Stimulated activated naive CD8-positive, alpha-beta T cell treated with anti-CD3 and anti-CD28 coated beads, Interleukin-15, amount 100 ng/mL, for 72 hours (primary cell): Measurements from ENCODE around the gene CLCN4.

Source experiments
- ATAC-seq: fragments of 150-1000 bp; cut with Tn5 transposase; 2 replicates; pipeline ENCODE4 v1.10.0; 2021; ENCODE audit warnings: mild to moderate bottlenecking, moderate library complexity
- DNase-seq, 2 donors: peaks; one replicate each; pipeline ENCODE4 v3.0.0; 2021 to 2022
- H3K27ac Mint-ChIP-seq, 2 donors: one replicate each; pipeline ENCODE4 v1.8.0; 2022; ENCODE audit warnings: mild to moderate bottlenecking in 2 of 2, mixed read lengths in 2 of 2, moderate library complexity in 2 of 2
- H3K27me3 Mint-ChIP-seq: one replicate; pipeline ENCODE4 v1.8.0; 2022; ENCODE audit warnings: mixed read lengths
- H3K4me1 Mint-ChIP-seq: one replicate; pipeline ENCODE4 v1.8.0; 2022; ENCODE audit warnings: mild to moderate bottlenecking, mixed read lengths
- H3K4me3 Mint-ChIP-seq, 2 donors: one replicate each; pipeline ENCODE4 v1.8.0; 2022; ENCODE audit warnings: mild to moderate bottlenecking in 2 of 2, mixed read lengths in 2 of 2, moderate library complexity in 1 of 2
- H3K9me3 Mint-ChIP-seq, 2 donors: one replicate each; pipeline ENCODE4 v1.8.0; 2022; ENCODE audit warnings: mixed read lengths in 2 of 2

CLCN4 gene

DNA sequence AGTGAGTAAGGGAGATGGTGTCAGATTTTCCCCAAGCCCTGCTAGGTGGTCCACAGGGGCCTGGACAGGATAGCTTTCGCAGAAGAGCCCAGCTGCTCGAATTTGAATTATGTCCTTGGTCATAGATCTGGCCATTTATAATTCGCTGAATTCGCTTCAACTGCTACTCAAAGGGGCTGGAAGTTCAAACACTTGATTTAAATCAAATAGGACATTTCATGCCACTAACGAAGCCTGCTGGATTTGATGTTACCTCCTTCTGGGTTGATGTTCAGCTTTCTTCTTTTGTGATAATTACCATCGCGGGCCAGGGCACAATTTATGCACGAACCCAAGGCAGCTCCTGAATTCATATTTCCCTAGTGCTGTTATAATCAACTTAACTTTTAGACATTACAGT lies 67.0 kb downstream of the CLCN4 start:
- peaks cover 0 to 8% of the 10 kb centered on the region in 2 donors for H3K9me3 Mint-ChIP-seq
- DNase-seq (no peak), ATAC-seq (no peak)
- H3K4me1 Mint-ChIP-seq, result no peaks in the 10 kb centered on the region
- peaks cover 7% of the 10 kb centered on the region for H3K27me3 Mint-ChIP-seq
- H3K4me3 Mint-ChIP-seq, result no peak overlapping the region
- no peak overlapping the region for H3K27ac Mint-ChIP-seq

GRCh38 chrX:10230222-10230621 lies 73.4 kb downstream of the CLCN4 start:
- no peak overlapping the region for H3K4me3 Mint-ChIP-seq
- DNase-seq (no peak), ATAC-seq (no peak)
- H3K27ac Mint-ChIP-seq, result no peak overlapping the region
- H3K4me1 Mint-ChIP-seq, result no peaks in the 10 kb centered on the region
- H3K9me3 Mint-ChIP-seq, result peaks cover 0 to 8% of the 10 kb centered on the region in 2 donors
- H3K27me3 Mint-ChIP-seq, result peaks cover 7% of the 10 kb centered on the region

DNA sequence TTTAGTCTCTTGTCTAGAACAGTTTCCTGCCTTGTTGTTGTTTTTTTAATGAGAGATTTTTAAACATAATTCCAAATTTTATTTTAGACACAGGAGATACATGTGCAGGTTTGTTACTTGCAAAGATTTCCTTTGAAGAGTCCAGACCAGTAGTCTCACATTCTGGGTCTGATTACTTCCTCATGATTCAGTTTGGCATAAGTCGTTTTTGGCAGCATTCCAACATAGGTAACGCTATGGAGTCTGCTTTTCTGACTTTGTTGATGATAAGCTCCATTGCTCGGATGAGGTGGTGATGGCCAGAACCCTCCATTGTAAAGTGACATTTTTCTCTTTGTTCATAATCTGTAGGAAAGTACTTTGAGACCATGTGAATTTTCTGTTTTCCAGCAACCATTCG lies 74.7 kb downstream of the CLCN4 start:
- DNase-seq (no peak), ATAC-seq (no peak)
- no peak overlapping the region for H3K4me3 Mint-ChIP-seq
- H3K27me3 Mint-ChIP-seq, result peaks cover under 1% of the 10 kb centered on the region
- no peak overlapping the region for H3K27ac Mint-ChIP-seq
- H3K4me1 Mint-ChIP-seq, result no peaks in the 10 kb centered on the region
- peaks cover 0 to 1% of the 10 kb centered on the region in 2 donors for H3K9me3 Mint-ChIP-seq

DNA sequence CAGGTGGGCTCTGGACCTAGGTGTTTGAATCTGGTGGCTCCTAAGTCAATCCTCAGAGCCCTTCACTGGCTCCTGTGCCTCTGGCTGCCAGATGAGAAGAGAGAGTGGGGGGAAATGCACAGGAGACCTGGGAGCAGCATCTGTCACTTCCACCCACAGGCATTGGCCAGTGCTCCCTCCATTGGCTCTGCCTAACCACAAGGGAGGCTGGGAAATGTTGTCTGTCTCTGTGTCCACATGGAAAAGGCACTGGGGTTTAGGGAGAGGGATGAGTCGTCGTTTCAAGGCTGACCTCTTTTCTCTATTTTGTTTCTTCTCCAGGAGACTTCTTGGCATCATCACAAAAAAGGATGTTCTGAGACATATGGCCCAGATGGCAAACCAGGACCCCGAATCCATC lies 76.4 kb downstream of the CLCN4 start:
- no peak for ATAC-seq

DNA sequence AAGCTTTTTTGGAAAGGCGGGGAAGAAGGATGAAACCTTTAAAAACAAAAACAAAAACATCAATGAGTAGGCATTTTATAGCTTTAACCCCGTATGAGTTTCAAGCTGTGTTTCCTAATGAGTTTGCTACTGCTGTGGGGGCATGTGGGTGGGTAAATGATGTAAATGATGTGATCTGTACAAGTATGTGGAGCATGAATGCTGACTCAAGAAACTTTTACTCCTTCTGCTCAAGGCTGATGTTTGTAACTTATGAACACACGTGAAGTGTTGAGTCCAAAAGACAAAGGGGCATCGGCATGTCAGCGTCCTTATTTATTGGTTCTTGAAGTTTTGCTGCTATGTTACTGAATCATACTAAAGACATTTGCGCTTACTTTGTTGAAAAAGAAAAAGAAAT lies 76.9 kb downstream of the CLCN4 start:
- H3K9me3 Mint-ChIP-seq, result no peaks in the 10 kb centered on the region
- no peak for ATAC-seq
- no peak overlapping the region for H3K27ac Mint-ChIP-seq
- H3K4me3 Mint-ChIP-seq, result no peak overlapping the region
- no peaks in the 10 kb centered on the region for H3K4me1 Mint-ChIP-seq
- no peak for DNase-seq
- no peaks in the 10 kb centered on the region for H3K27me3 Mint-ChIP-seq

More for the DNA sequence above, 76.4 kb downstream of the CLCN4 start:
- Mint-ChIP-seq H3K27me3 (no peaks in the 10 kb centered on the region), H3K4me3 (no peak overlapping the region), H3K9me3 (no peaks in the 10 kb centered on the region), H3K4me1 (no peaks in the 10 kb centered on the region), H3K27ac (no peak overlapping the region)
- DNase-seq, result no peak

GRCh38 chrX:10235851-10236250 lies 79.1 kb downstream of the CLCN4 start:
- H3K4me1 Mint-ChIP-seq, result no peaks in the 10 kb centered on the region
- H3K9me3 Mint-ChIP-seq, result no peaks in the 10 kb centered on the region
- no peak for ATAC-seq
- H3K27me3 Mint-ChIP-seq, result no peaks in the 10 kb centered on the region
- DNase-seq, result no peak
- H3K27ac Mint-ChIP-seq, result no peak overlapping the region
- H3K4me3 Mint-ChIP-seq, result no peak overlapping the region

- no peaks in the 10 kb centered on the region for H3K9me3 Mint-ChIP-seq
- no peaks in the 10 kb centered on the region for H3K4me1 Mint-ChIP-seq
- ATAC-seq, result no peak
- H3K27me3 Mint-ChIP-seq, result no peaks in the 10 kb centered on the region
- no peak for DNase-seq
- no peak overlapping the region for H3K27ac Mint-ChIP-seq
- H3K4me3 Mint-ChIP-seq, result no peak overlapping the region
Measured at GRCh38 chrX:10237241-10237640, 80.5 kb downstream of the CLCN4 start.

DNA sequence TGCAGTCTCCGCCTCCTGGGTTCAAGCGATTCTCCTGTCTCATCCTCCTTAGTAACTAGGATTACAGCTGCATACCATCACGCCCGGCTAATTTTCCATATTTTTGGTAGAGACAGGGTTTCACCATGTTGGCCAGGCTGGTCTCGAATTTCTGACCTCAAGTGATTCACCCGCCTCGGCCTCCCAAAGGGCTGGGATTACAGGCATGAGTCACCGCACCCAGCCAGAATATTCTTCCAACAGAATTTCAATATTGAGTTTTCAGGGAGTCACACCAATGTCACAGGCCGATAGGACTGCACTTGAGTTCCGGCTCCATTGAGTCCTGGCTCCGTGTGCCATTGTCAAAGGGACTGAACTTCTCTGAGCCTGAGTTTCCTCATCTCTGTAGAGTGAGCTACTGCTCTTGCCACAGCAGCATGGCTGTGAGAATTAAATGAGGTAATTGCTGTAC lies 82.9 kb downstream of the CLCN4 start:
- Mint-ChIP-seq H3K4me3 (no peak overlapping the region), H3K4me1 (no peaks in the 10 kb centered on the region), H3K27me3 (no peaks in the 10 kb centered on the region), H3K27ac (no peak overlapping the region), H3K9me3 (no peaks in the 10 kb centered on the region)
- DNase-seq (no peak), ATAC-seq (no peak)

DNA sequence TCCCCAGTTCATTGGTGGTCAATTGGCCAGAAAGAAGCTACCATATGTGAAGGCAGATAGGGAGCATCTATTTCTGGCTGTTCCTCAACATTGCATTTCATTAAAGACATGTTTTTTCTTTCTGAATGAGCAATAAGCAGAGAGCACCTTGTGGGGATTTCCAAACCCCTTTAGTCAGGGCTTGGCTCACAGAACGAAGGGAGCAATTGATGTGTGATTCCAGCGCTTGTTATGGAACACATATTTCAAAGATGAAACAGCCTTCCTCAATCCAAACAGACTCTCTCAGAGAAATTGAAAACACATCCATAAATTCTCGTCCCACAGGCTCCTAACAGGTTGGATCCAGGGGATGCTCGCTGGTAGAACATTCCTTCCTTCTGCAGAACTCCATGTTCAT lies 84.1 kb downstream of the CLCN4 start:
- DNase-seq (no peak), ATAC-seq (no peak)
- no peak overlapping the region for H3K27ac Mint-ChIP-seq
- H3K4me1 Mint-ChIP-seq, result no peaks in the 10 kb centered on the region
- no peaks in the 10 kb centered on the region for H3K27me3 Mint-ChIP-seq
- H3K9me3 Mint-ChIP-seq, result no peaks in the 10 kb centered on the region
- H3K4me3 Mint-ChIP-seq, result no peak overlapping the region

- DNase-seq (no peak), ATAC-seq (no peak)
- Mint-ChIP-seq H3K27me3 (no peaks in the 10 kb centered on the region), H3K9me3 (no peaks in the 10 kb centered on the region), H3K4me3 (no peak overlapping the region), H3K4me1 (no peaks in the 10 kb centered on the region), H3K27ac (no peak overlapping the region)
Measured at GRCh38 chrX:10242026-10242425, 85.3 kb downstream of the CLCN4 start.

DNA sequence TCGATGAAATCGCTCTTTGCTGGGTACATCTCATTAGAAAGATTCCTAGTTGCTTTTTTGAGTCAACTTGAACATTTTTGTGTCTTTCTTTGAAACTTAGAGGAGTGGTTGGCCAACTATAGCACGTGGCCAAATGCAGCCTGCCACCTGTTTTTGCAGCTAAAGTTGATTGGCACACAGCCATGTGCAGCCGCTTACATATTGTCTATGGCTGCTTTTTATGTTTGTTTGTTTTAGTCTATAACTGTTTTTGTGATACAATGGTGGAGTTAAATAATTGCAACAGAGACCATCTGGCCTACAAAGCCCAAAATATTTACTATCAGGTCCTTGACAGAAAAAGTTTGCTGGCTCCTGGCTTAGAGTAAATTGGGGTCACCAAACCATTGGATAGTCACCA lies 86.3 kb downstream of the CLCN4 start:
- H3K9me3 Mint-ChIP-seq, result no peaks in the 10 kb centered on the region
- H3K27me3 Mint-ChIP-seq, result no peaks in the 10 kb centered on the region
- no peak overlapping the region for H3K4me3 Mint-ChIP-seq
- no peak for ATAC-seq
- H3K4me1 Mint-ChIP-seq, result no peaks in the 10 kb centered on the region
- no peak for DNase-seq
- no peak overlapping the region for H3K27ac Mint-ChIP-seq

GRCh38 chrX:10244915-10245622 lies 88.3 kb downstream of the CLCN4 start:
- no peaks in the 10 kb centered on the region for H3K4me1 Mint-ChIP-seq
- no peak overlapping the region for H3K4me3 Mint-ChIP-seq
- no peaks in the 10 kb centered on the region for H3K27me3 Mint-ChIP-seq
- no peaks in the 10 kb centered on the region for H3K9me3 Mint-ChIP-seq
- DNase-seq (no peak), ATAC-seq (no peak)
- H3K27ac Mint-ChIP-seq, result no peak overlapping the region

- no peaks in the 10 kb centered on the region for H3K27me3 Mint-ChIP-seq
- H3K9me3 Mint-ChIP-seq, result no peaks in the 10 kb centered on the region
- H3K27ac Mint-ChIP-seq, result no peak overlapping the region
- ATAC-seq (no peak), DNase-seq (no peak)
- no peak overlapping the region for H3K4me3 Mint-ChIP-seq
- no peaks in the 10 kb centered on the region for H3K4me1 Mint-ChIP-seq
Measured at GRCh38 chrX:10245886-10246285, 89.1 kb downstream of the CLCN4 start.

- Mint-ChIP-seq H3K9me3 (no peaks in the 10 kb centered on the region), H3K27ac (no peak overlapping the region), H3K4me1 (no peaks in the 10 kb centered on the region), H3K4me3 (no peak overlapping the region), H3K27me3 (no peaks in the 10 kb centered on the region)
- no peak for DNase-seq
- ATAC-seq, result no peak
Measured at GRCh38 chrX:10246297-10246696, 89.5 kb downstream of the CLCN4 start.

GRCh38 chrX:10246846-10247245 lies 90.1 kb downstream of the CLCN4 start:
- Mint-ChIP-seq H3K27me3 (no peaks in the 10 kb centered on the region), H3K4me3 (no peak overlapping the region), H3K27ac (no peak overlapping the region), H3K9me3 (no peaks in the 10 kb centered on the region), H3K4me1 (no peaks in the 10 kb centered on the region)
- DNase-seq (no peak), ATAC-seq (no peak)

DNA sequence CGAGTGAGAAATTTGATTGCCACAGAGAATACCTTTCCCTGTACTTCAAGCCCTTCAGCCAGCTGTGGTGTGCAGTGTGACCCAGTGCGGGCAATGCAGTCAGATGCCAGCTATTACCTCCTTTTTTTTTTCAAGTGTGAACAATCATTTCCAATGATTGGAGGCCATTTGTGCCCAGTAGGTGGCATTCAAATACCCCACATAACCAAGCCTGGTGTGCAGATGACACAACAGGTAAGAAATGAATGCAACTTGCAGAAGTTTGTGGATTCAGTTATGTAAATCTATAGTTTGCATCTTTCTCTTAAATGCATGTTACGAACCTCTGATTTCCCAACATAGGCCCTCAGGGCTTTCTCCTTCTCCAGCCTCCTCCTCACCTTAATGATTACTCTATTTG lies 98.0 kb downstream of the CLCN4 start:
- Mint-ChIP-seq H3K27ac (no peak overlapping the region), H3K4me3 (no peak overlapping the region), H3K4me1 (no peaks in the 10 kb centered on the region), H3K9me3 (no peaks in the 10 kb centered on the region), H3K27me3 (no peaks in the 10 kb centered on the region)
- ATAC-seq, result no peak
- DNase-seq, result no peak

DNA sequence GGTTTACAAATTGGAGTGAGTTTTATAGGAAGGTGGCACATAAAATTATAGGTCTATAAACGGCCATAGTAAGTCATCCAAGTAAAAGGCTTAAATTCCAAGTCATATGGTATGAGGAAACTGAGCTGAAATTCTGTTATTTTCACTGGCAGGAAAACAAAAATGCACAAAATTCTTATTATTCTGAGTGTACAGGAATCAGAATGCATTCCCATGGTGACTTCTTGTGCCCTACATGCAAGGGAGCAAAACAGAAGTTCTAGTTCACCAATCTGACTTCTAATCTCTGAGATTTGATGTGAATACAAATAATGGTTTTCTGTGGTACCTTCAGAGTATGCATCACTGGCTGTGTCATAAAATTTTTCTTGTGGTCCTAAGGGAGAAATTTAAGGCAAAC lies 102.9 kb downstream of the CLCN4 start:
- no peaks in the 10 kb centered on the region for H3K9me3 Mint-ChIP-seq
- ATAC-seq, result no peak

More for the DNA sequence above, 102.9 kb downstream of the CLCN4 start:
- no peak for DNase-seq
- no peaks in the 10 kb centered on the region for H3K4me1 Mint-ChIP-seq
- H3K27me3 Mint-ChIP-seq, result no peaks in the 10 kb centered on the region
- no peak overlapping the region for H3K27ac Mint-ChIP-seq
- no peak overlapping the region for H3K4me3 Mint-ChIP-seq
